Activated CD4-positive, alpha-beta memory T cell treated with anti-CD3 and anti-CD28 coated beads for 36 hours (primary cell): ENCODE data around the gene REG4. TPM values are rescaled to one million over a fixed set of nuclear protein-coding genes. Genes with fewer than 3 reads are reported as not detected.

ENCODE experiments used
- CTCF ChIA-PET: fragments of 350-600 bp; sonication (Branson Sonifier 250); formaldehyde crosslinking; loops from one replicate; lab custom pipeline; 2021; ENCODE audit warnings: antibody characterized with exemption, inconsistent platforms; lab: Charles Lee
- POLR2A ChIA-PET: fragments of 350-600 bp; sonication (Branson Sonifier 250); formaldehyde crosslinking; loops from one replicate; lab custom pipeline; 2021; ENCODE audit warnings: antibody characterized with exemption; lab: Charles Lee
- DNase-seq: peaks from one replicate; pipeline ENCODE4 v3.0.0-alpha.2; 2020
- H3K27ac Mint-ChIP-seq: one replicate; pipeline ENCODE4 v1.8.0; 2021; ENCODE audit warnings: mixed read lengths
- H3K27me3 Mint-ChIP-seq: one replicate; pipeline ENCODE4 v1.8.0; 2021; ENCODE audit warnings: mixed read lengths
- H3K36me3 Mint-ChIP-seq: one replicate; pipeline ENCODE4 v1.8.0; 2021; ENCODE audit warnings: mixed read lengths
- H3K4me1 Mint-ChIP-seq: one replicate; pipeline ENCODE4 v1.8.0; 2021; ENCODE audit warnings: low read depth, mixed read lengths
- H3K4me3 Mint-ChIP-seq: one replicate; pipeline ENCODE4 v1.8.0; 2021; ENCODE audit warnings: mild to moderate bottlenecking, mixed read lengths
- H3K9me3 Mint-ChIP-seq: one replicate; pipeline ENCODE4 v1.8.0; 2021; ENCODE audit warnings: mixed read lengths
- intact Hi-C: fragments of 100-400 bp; cut with micrococcal nuclease; formaldehyde crosslinking; loops from one replicate; pipeline ENCODE4 v1.15.1; 2023
- total RNA-seq, 2 experiments: library from RNA; stranded (reverse); gene quantifications; one replicate each; pipeline ENCODE4 v1.2.3, GENCODE V29; 2021

Gene REG4
- total RNA-seq, 2 experiments from 2014 or later, result not detected

DNA sequence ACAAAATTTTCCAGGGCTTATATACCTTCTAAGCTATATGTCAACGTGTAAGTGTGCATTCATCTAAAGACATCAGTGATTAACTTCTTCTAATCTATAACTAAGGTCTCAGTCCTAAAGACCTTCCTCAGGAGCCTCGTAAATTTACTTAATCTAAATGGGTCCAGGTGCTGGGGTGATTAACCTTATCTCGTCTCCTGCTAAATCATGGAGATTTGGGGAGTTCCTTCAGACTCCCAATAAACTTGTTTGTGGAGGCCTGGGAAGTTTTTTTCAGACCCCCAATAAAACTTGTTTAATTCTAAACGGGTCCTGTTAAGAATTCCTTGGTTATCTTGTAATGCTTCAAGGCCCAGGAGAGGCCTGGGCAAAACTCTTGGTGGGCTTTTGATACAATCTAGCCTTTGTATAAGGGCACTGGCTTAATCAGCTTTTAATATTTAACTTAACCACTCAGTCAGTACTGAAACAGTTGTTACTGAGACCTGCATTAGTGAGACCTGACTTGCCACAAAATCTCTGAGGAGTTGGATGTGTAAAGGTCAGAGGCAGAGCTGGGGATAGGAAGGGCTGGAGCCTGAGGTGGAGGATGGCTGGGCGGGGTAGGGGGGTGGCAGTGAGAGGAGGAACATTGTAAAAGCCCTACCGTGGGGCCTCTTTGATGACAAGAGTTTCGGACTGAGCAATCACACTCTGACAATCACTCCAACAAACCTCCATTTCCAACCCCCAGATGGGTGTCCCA is 36.3 kb downstream of the REG4 start:
- Mint-ChIP-seq H3K36me3 (no peaks in the 10 kb centered on the region), H3K27me3 (peaks cover 1% of the 10 kb centered on the region), H3K9me3 (no peaks in the 10 kb centered on the region), H3K27ac (no peak overlapping the region), H3K4me1 (no peaks in the 10 kb centered on the region), H3K4me3 (no peak overlapping the region)
- intact Hi-C loops, result no loop called here
- ChIA-PET CTCF (interaction anchor here (0.6 kb wide), 1 partner anchor 47 kb away, joined by 3 read pairs; no protein-coding TSS in a partner anchor), POLR2A (no interaction called here)
- DNase-seq, result no peak

DNA sequence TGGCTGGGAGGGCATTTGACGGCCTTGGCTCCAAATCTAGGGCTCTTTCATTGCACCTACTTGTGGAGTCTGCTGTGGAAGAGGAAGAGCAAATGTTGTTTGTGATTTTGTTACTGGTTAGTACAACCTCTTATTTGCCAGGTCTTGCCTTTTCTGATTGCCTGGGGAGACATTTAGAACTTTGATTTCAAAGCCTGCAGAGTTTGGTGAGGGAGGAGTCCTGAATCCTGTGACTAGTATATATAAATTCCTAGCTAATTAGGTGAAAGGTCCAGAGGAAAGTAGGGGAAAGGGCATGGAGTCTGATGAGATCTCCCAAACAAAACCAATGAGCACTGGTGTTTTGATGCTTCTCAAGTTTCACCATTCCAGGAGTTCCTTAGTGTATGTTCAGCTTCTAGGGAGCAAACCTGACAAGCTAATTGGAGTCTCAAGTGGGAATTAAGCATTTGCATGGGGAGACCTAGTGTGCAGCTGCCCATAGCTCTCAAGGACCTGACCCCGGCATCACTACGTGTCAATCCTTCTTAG is 37.5 kb downstream of the REG4 start:
- no peaks in the 10 kb centered on the region for H3K4me1 Mint-ChIP-seq
- intact Hi-C loops, result no loop called here
- no peaks in the 10 kb centered on the region for H3K9me3 Mint-ChIP-seq
- H3K27me3 Mint-ChIP-seq, result peaks cover 3% of the 10 kb centered on the region
- no peak overlapping the region for H3K4me3 Mint-ChIP-seq
- DNase-seq, result no peak
- H3K27ac Mint-ChIP-seq, result no peak overlapping the region
- no peaks in the 10 kb centered on the region for H3K36me3 Mint-ChIP-seq
- ChIA-PET CTCF (no interaction called here), POLR2A (no interaction called here)

DNA sequence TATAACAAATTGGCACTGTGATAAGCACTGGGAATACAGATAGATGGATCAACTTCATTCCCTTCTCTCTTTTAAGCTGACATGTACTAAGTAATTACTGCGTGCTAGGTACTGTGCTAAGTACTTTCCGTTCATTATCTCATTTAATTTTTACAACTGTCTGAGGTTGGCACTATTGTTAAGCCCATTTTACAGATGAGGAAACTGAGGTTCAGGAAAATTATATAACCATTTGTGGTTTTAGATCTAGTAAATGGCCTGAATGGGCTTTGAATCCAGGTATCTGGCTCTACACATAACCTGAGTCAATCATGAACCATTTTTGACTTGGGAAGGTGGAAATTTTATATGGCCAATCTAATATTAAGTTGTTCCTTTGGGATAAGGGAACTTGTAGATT is 39.0 kb downstream of the REG4 start:
- ChIA-PET POLR2A (no interaction called here), CTCF (no interaction called here)
- Mint-ChIP-seq H3K9me3 (no peaks in the 10 kb centered on the region), H3K4me1 (no peaks in the 10 kb centered on the region), H3K27ac (no peak overlapping the region), H3K27me3 (peaks cover 6% of the 10 kb centered on the region), H3K4me3 (no peak overlapping the region), H3K36me3 (no peaks in the 10 kb centered on the region)
- intact Hi-C loops, result no loop called here
- no peak for DNase-seq

DNA sequence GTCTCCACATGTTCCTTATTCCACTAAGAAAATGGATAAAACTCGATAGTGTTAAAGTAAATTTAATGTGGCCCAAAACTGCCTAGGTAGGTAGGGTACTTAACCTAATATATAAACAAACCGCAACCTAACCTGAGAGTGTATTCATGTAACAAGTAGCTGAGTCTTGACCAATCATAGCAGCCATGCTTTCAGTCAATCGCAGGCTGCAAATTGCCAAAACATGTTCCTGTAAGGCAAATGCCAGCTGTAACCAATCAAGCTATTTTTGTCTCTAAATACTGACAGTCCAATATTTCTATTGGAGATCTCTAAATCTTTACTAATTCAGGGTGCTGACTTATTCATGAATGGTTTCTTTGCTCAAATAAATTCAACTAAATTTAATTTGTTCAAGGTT is 39.5 kb downstream of the REG4 start:
- no peak for DNase-seq
- Mint-ChIP-seq H3K36me3 (no peaks in the 10 kb centered on the region), H3K9me3 (no peaks in the 10 kb centered on the region), H3K27me3 (peaks cover 11% of the 10 kb centered on the region), H3K4me3 (no peak overlapping the region), H3K27ac (no peak overlapping the region), H3K4me1 (no peaks in the 10 kb centered on the region)
- CTCF ChIA-PET, result no interaction called here
- intact Hi-C loops, result no loop called here
- POLR2A ChIA-PET, result no interaction called here

DNA sequence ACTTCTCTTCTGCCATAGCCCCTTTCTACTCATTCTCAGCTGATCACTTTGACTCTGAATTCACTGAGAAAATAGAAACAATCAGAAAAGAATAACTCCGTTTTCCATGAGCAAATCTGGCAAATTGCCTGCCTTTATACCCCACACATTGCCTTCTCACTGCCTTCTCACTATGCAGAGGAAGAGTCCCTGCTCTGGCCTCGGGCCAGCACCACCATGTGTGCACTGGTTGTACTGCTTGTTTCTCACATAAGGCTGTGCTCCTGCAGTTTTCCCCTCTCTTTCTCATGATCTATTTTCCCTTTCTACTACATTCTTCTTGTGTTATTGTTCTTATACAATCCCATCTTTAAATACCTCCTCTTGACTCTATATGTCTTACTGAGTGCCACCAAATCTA is 40.2 kb downstream of the REG4 start:
- Mint-ChIP-seq H3K9me3 (no peaks in the 10 kb centered on the region), H3K27ac (no peak overlapping the region), H3K4me3 (no peak overlapping the region), H3K4me1 (no peaks in the 10 kb centered on the region), H3K36me3 (no peaks in the 10 kb centered on the region), H3K27me3 (peaks cover 11% of the 10 kb centered on the region)
- intact Hi-C loops, result no loop called here
- DNase-seq, result no peak
- POLR2A ChIA-PET, result no interaction called here
- CTCF ChIA-PET, result no interaction called here

DNA sequence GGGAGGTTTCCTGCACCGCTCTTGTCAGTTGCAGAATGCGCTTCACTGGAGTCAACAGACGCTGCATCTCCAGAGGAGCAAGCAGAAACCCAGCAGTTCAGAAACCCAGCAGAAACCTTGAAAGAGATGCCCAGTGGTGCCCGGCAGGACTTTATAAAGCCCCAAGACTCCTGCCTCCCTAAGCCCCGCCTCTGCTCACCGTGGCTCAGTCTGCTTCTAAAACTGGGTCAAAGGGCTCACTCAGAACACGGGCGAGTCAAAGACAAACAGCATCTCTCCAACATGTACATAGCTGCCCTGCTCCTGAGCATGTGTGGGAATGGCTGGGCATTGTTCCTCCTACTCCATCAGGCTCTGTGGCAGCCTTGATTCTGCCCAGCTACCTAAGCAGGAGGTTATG is 42.5 kb downstream of the REG4 start, which contains the start of gene HMGCS2:
HMGCS2 (minus strand) TSS at position 128 of the 400 bp plus-strand sequence; CDS start at position 67, 61 bp downstream.
- ChIA-PET POLR2A (no interaction called here), CTCF (interaction anchor here (1.0 to 1.5 kb wide), 2 partner anchors 24 to 40 kb away, joined by 4 to 5 read pairs; no protein-coding TSS in a partner anchor)
- no peaks in the 10 kb centered on the region for H3K36me3 Mint-ChIP-seq
- H3K4me3 Mint-ChIP-seq, result no peak within 1 kb of the TSS
- no peaks in the 10 kb centered on the region for H3K4me1 Mint-ChIP-seq
- DNase-seq, result no peak
- peaks cover 13% of the 10 kb centered on the region for H3K27me3 Mint-ChIP-seq
- no peak within 1 kb of the TSS for H3K27ac Mint-ChIP-seq
- H3K9me3 Mint-ChIP-seq, result no peaks in the 10 kb centered on the region
- intact Hi-C loops, result no loop called here

DNA sequence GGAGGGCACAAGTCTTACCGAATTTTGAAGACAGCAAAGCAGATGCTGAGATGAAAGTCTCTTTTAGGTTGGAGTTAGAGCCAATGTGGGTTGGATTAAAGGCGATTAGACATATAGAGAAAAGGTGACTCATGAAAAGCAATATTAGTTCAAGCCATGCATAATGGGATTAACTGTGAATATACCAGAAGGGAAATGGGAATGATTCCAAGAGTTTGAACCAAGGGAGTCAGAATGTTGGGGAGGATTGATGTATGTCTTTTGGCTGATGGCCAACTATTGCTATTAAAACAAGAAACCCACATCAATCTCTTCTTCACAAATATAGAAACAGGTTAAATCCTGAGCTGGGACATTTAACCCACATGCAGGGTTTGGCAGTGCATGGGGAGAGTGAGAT is 43.8 kb downstream of the REG4 start:
- POLR2A ChIA-PET, result no interaction called here
- peaks cover 13% of the 10 kb centered on the region for H3K27me3 Mint-ChIP-seq

DNA sequence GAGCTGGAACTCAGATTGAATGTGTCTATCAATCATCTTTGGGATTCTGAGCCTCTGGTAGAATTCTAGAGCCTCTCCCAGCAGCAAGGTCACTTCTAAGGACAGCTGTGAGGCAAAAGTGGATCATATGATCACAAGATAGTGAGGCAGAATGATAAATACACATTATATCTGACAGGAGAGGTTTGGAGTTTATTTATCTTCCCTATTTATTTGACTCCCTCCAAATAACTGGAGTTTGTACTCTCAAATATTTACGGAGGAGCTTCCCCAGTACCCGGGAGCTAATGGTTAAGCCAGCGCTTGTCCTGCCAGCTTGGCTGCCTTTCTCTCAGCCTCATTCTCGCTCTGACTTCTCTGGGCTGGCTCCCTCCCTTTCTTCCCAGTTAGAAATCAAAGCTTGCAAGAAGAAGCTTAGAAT is 44.9 kb downstream of the REG4 start:
- Mint-ChIP-seq H3K4me1 (no peaks in the 10 kb centered on the region), H3K9me3 (no peaks in the 10 kb centered on the region), H3K36me3 (no peaks in the 10 kb centered on the region), H3K4me3 (no peak overlapping the region), H3K27ac (no peak overlapping the region), H3K27me3 (peaks cover 13% of the 10 kb centered on the region)
- CTCF ChIA-PET, result interaction anchor here (1.4 kb wide), 1 partner anchor 22 kb away, joined by 4 read pairs; no protein-coding TSS in a partner anchor
- DNase-seq, result no peak
- POLR2A ChIA-PET, result no interaction called here
- intact Hi-C loops, result no loop called here

More for the DNA sequence above, 43.8 kb downstream of the REG4 start:
- CTCF ChIA-PET, result no interaction called here
- DNase-seq, result no peak
- Mint-ChIP-seq H3K36me3 (no peaks in the 10 kb centered on the region), H3K4me3 (no peak overlapping the region), H3K27ac (no peak overlapping the region), H3K4me1 (no peaks in the 10 kb centered on the region), H3K9me3 (no peaks in the 10 kb centered on the region)
- intact Hi-C loops, result no loop called here

DNA sequence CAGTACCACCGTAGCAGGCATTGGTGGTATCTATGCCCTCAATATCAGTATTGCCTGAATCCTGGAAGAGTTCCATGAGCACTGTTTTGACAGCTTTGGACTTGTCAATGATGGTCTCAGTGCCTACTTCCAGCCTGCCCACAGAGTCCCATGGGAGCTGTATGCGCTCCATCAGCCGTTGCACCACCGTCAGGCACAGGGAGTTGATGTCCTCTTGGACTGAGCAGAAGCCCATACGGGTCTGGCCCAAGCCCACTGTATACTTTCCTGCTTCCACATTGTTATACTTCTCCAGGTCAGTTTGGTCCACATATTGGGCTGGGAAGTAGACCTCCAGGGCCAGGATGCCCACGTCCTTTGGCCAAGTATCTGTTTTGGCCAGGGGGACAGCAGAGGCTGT is 47.0 kb downstream of the REG4 start:
- DNase-seq, result no peak
- Mint-ChIP-seq H3K4me1 (no peaks in the 10 kb centered on the region), H3K36me3 (no peaks in the 10 kb centered on the region), H3K4me3 (no peak overlapping the region), H3K9me3 (no peaks in the 10 kb centered on the region), H3K27me3 (peaks cover 13% of the 10 kb centered on the region), H3K27ac (no peak overlapping the region)
- ChIA-PET POLR2A (no interaction called here), CTCF (no interaction called here)
- intact Hi-C loops, result loop anchor here (5.0 kb wide), 1 partner anchor 52 kb away; the partner anchor contains the start of gene PHGDH

DNA sequence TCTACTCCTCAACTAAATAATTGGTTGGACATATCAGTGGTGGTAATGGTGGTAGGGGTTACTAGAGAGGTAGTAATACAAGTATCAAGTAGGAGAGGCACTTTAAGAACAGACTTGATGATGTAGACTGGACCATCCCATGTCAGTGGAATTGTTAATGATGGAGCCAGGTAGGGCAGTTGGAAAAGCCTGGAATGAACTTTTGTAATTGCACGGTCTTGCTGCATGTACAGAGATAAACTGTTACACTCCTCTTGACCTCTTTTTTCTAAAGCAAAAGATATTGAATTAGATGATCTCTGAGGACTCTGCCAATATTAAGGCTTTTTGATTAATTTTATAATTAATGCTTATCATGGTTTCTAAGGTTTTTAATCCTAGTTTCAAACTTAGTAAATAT is 48.3 kb downstream of the REG4 start:
- ChIA-PET POLR2A (no interaction called here), CTCF (no interaction called here)
- Mint-ChIP-seq H3K9me3 (no peaks in the 10 kb centered on the region), H3K4me3 (no peak overlapping the region), H3K27ac (no peak overlapping the region), H3K27me3 (peaks cover 9% of the 10 kb centered on the region), H3K36me3 (no peaks in the 10 kb centered on the region), H3K4me1 (no peaks in the 10 kb centered on the region)
- intact Hi-C loops, result loop anchor here (5.0 kb wide), 1 partner anchor 51 kb away; the partner anchor contains the start of gene PHGDH
- no peak for DNase-seq

DNA sequence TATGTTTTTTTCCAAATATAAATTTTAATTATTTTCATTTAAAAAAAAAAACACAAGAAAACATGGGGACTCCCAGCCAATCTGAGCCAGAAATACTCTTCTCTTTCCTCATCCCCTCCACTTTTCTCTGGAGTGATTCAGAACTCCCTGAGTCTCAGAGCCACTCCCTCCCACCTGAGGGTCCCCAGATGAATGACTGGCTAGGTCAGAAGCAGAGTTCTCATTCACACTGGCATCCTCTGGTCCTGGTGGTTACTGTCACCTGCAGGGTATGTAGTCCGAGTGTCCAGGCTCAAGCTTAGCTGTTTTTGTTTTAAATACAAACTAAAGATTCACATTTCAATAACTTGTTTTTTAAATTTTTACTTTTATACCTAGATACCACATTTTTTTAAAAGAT is 48.9 kb downstream of the REG4 start:
- ChIA-PET CTCF (interaction anchor here (0.6 to 1.9 kb wide), 2 partner anchors 19 to 47 kb away, joined by 3 to 4 read pairs; no protein-coding TSS in a partner anchor), POLR2A (no interaction called here)
- peaks cover 8% of the 10 kb centered on the region for H3K27me3 Mint-ChIP-seq
- no peak for DNase-seq
- H3K9me3 Mint-ChIP-seq, result no peaks in the 10 kb centered on the region
- intact Hi-C loops, result loop anchor here (5.0 kb wide), 1 partner anchor 50 kb away; the partner anchor contains the start of gene PHGDH
- no peak overlapping the region for H3K4me3 Mint-ChIP-seq
- no peaks in the 10 kb centered on the region for H3K36me3 Mint-ChIP-seq
- H3K27ac Mint-ChIP-seq, result no peak overlapping the region
- no peaks in the 10 kb centered on the region for H3K4me1 Mint-ChIP-seq

DNA sequence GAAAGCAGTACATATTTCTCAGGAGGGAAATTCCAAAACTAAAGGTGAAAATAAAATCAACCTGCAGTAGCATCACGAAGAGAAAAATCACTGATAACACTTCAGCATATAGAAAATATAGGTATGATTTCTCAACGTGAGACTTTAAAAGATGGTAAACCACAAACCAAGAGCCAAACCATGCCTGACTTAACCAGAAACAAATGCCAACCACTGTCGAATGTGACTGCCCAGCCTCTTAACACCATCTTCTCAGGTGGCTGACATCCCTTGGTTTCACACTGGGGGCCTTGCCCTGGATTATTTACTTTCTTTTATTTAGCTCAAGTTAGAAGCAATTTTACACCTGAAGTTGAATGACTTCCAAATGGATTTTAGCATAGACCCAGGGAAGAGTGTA is 52.7 kb downstream of the REG4 start:
- Mint-ChIP-seq H3K27me3 (peaks cover 4% of the 10 kb centered on the region), H3K4me1 (no peaks in the 10 kb centered on the region), H3K4me3 (no peak overlapping the region), H3K27ac (no peak overlapping the region), H3K9me3 (no peaks in the 10 kb centered on the region), H3K36me3 (no peaks in the 10 kb centered on the region)
- no peak for DNase-seq
- CTCF ChIA-PET, result interaction anchor here (1.1 to 1.7 kb wide), 2 partner anchors 15 to 50 kb away, joined by 4 to 8 read pairs; no protein-coding TSS in a partner anchor
- POLR2A ChIA-PET, result no interaction called here
- intact Hi-C loops, result no loop called here
